Measurements from ENCODE around the gene OR6S1.

DNA sequence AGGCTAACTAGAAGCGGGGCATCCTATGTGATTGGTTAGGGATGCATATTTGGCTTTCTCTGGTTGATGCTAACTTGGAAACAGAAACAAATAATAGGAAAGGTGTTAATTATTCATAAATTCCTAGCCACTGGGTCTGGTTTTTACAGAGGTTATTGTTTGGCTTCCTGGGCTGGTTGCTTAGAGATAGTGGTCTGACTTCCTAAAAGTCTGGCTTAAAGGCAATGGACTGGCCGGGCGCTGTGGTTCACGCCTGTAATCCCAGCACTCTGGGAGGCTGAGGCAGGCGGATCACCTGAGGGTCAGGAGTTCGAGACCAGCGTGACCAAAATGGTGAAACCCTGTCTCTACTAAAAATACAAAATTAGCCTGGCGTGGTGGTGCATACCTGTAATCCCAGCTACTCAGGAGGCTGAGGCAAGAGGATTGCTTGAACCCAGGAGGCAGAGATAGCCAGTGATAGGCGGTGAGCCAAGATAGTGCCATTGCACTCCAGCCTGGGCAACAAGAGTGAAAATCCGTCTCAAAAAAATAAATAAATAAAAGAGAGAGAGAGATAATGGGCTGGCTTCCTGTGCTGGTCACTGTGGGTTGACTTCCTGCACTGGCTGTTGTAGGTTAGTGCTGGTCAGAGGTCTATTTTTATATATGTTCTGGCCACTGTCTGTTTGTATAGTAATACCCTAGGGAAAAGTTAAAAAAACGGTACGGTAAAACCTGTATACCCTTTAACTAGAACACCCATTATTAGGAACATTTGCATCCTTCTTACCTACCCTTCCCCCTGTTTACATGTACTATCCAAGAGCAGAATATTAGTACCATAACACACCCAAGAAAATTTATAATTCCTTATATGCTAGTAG lies 24.1 kb downstream of the OR6S1 start:
- TF ChIP-seq, protein P1, sequence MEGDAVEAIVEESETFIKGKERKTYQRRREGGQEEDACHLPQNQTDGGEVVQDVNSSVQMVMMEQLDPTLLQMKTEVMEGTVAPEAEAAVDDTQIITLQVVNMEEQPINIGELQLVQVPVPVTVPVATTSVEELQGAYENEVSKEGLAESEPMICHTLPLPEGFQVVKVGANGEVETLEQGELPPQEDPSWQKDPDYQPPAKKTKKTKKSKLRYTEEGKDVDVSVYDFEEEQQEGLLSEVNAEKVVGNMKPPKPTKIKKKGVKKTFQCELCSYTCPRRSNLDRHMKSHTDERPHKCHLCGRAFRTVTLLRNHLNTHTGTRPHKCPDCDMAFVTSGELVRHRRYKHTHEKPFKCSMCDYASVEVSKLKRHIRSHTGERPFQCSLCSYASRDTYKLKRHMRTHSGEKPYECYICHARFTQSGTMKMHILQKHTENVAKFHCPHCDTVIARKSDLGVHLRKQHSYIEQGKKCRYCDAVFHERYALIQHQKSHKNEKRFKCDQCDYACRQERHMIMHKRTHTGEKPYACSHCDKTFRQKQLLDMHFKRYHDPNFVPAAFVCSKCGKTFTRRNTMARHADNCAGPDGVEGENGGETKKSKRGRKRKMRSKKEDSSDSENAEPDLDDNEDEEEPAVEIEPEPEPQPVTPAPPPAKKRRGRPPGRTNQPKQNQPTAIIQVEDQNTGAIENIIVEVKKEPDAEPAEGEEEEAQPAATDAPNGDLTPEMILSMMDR (IDR thresholded peaks at IDR 0.05) = no peak
- TF ChIP-seq POLR2AphosphoS5 (IDR thresholded peaks at IDR 0.05) (no peak), POLR2A (IDR thresholded peaks at IDR 0.05) (no peak), EP300 (IDR thresholded peaks at IDR 0.05) (no peak)
